Astrocyte of the cerebellum (primary cell): Measurements from ENCODE around the gene REPIN1.
A peak's percentile ranks its signal among the peaks of the same experiment; 100 is the strongest.

Experiments used
- DNase-seq: peaks from one replicate; pipeline ENCODE4 v3.0.0-alpha.2; 2011; ENCODE audit warnings: low read depth
- H3K4me3 ChIP-seq: 2 replicates; pipeline ENCODE4 v1.5.1; 2011; ENCODE audit warnings: mild to moderate bottlenecking, low read depth, low read length, moderate library complexity
- in situ Hi-C: cut with HindIII; loops from 2 replicates; pipeline ENCODE4 v1.10.0; 2017; ENCODE audit warnings: low sequenced_read_pairs
- TF ChIP-seq, protein P1 (sequence below): IDR thresholded peaks from 2 replicates; pipeline ENCODE4 v1.5.1; 2012; ENCODE audit warnings: low read length, low read depth, moderate library complexity, mild to moderate bottlenecking; ENCODE audit errors: missing control alignments

REPIN1 gene

DNA sequence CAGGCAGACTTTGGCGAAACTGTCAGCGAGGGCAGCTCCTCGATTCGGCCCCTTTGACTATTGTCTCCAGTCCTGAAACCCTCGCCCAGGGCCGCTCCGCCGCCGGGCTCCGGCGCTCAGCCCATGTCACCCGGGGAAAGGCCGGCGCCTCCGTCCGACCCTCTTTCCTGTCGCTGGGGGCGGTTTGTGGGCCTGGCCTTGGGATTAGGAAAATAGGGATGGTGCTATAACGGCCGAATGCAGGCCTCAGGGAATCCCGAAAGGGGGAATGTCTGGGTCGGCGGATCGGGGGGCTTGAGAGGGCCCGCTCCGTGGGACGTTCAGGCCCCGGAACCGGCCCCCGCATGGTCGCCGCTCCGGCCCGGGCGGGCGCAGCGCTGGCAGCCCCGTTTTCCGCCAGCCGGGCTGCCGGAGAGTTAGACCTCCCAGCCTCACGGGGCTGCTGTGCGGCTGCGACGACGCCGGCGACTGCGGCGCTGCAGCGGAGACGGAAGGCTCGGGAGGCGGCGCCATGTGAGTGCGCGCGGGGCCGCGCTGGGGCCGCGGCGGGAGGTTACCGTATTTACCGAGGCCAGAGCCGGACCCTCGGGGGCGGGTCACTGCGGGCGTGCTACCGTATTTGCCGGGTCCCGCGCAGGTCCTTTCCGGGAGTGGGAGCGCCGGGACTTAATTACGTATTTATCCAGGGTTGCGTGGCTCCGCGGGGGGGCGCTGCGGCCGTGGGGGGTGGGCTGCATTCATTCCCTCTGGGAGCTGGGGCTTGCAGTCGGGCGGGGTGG, 36.4 kb downstream of the REPIN1 start:
- in situ Hi-C loops, result no loop called here
- peak overlapping the region; percentile 59 for H3K4me3 ChIP-seq
- TF ChIP-seq, protein P1, sequence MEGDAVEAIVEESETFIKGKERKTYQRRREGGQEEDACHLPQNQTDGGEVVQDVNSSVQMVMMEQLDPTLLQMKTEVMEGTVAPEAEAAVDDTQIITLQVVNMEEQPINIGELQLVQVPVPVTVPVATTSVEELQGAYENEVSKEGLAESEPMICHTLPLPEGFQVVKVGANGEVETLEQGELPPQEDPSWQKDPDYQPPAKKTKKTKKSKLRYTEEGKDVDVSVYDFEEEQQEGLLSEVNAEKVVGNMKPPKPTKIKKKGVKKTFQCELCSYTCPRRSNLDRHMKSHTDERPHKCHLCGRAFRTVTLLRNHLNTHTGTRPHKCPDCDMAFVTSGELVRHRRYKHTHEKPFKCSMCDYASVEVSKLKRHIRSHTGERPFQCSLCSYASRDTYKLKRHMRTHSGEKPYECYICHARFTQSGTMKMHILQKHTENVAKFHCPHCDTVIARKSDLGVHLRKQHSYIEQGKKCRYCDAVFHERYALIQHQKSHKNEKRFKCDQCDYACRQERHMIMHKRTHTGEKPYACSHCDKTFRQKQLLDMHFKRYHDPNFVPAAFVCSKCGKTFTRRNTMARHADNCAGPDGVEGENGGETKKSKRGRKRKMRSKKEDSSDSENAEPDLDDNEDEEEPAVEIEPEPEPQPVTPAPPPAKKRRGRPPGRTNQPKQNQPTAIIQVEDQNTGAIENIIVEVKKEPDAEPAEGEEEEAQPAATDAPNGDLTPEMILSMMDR, result peak; percentile 10
- DNase-seq, result peak; percentile 53

DNA sequence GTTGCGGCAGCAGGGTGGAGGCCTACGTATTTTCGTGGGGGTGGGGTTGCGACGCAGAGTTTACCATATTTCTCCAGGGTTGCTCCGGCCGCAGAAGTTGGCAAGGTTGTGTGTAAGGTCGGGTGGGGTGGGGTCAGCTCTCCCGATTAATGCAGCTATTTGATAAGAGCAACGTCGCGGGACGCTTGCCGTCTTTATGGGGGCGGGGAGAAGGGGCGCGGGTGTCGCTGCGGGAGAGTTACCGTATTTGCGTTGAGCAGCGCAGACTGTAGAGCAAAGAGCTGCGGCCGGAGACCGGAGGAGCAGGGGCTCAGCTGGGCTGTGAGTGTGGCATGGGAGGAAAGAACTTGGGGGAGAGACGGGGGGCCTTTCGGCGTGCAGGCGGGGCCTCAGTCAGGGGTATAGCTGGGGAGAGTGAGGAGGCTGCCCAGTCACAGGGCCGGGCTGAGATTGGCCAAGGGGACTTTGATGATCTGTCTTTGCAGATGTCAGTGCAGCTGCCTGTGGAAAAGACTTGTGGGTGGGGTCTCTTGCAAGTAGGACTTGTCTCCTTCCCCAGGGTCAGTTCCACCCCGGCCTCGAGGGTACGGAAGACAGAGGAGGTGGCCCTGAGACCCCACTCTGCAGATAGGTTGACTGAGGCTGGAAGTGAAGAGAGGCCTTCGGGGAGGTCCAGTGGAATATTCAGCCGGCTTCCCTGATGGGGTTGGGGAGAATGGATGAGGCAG, 37.1 kb downstream of the REPIN1 start:
- in situ Hi-C loops, result no loop called here
- TF ChIP-seq, protein P1, result no peak
- DNase-seq, result no peak
- peak overlapping the region; percentile 59 for H3K4me3 ChIP-seq

DNA sequence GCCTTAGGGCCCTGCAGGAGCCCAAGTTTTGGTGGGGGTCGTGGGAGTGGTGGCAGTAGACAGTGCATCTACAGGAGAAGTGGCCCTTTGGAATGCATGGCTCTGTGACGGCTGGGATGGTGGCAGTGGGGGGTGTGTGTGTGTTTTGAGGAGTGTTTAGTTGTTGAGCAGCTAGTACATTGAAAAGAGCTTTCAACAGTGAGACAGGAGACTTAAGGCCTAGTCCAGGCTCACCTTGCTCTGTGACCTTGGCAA, 37.6 kb downstream of the REPIN1 start:
- TF ChIP-seq, protein P1, result no peak
- in situ Hi-C loops, result no loop called here
- DNase-seq, result no peak

DNA sequence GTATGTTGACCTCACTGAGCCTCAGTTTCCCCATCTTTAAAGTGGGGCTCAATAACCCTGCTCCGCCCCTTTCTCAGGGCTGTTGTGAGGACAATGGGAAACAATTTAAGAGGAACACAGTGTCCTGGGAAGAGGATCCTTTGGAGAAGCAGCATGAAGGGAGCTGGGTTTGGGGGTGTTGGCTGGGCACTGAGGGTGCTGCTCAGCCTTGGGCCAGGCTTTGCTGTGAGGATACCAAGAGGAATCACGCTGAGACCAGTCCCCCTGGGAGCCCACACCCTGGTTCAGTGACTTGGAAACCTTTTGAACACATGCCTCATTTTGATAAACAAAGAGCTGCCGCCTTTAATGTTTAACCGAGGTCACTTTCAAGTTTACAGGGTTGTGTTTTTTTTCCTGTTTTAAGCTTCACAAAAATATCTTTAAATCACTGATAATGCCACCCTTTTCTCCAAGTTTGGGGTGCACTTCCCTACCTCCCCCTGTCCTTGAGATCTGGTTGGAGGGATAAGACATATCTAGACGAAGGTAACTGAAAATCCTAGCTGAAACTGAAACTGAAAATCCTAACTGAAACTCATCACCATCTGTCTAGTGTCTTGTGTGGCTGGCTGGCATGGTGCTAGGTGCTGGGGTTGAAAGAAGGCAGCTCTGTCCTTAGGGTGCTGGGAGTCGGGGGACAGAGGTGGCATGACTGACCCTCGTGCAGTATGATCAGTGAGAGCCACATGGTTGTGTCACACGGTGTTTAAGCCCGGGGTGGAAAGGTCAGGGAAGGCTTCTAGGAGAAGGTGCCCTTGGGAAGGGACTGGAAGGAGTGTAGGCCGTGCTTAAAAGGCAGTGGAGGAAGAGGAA, 38.2 kb downstream of the REPIN1 start:
- in situ Hi-C loops, result no loop called here
- DNase-seq, result no peak
- H3K4me3 ChIP-seq, result peak overlapping the region; percentile 59
- TF ChIP-seq, protein P1, result no peak

More for the DNA sequence above, 37.6 kb downstream of the REPIN1 start:
- peak overlapping the region; percentile 59 for H3K4me3 ChIP-seq

DNA sequence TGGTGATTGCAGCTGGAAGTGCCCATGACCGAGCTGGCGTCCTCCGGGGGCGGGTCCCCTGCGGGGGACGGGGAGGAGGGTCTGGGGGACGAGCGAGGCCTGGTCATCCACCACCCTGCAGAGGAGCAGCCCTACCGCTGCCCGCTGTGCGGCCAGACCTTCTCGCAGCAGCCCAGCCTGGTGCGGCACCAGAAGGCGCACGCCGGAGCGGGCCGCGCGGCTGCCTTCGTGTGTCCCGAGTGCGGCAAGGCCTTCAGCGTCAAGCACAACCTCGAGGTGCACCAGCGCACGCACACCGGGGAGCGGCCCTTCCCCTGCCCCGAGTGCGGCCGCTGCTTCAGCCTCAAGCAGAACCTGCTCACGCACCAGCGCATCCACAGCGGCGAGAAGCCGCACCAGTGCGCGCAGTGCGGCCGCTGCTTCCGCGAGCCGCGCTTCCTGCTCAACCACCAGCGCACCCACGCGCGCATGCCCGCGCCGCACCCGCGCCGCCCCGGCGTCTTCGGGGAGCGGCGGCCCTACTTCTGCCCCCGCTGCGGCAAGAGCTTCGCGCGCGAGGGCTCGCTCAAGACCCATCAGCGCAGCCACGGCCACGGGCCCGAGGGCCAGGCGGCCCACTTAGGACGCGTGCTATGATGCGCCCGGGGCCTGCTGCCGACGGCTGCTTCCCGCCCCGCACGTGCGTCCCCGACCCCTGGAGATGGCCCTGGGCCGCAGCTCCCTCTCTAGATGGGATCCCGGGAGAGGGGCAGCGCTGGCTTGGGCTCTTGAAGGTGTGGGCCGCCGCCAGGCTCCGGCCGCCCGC, 39.2 kb downstream of the REPIN1 start:
- in situ Hi-C loops, result no loop called here
- no peak overlapping the region for H3K4me3 ChIP-seq
- DNase-seq, result no peak
- TF ChIP-seq, protein P1, result no peak
